GM12878 (cell line): ENCODE data around the gene KLF4. TPM values are rescaled to one million over a fixed set of nuclear protein-coding genes. Genes with fewer than 3 reads are reported as not detected.

Experiments
- ATAC-seq: fragments of 200-7000 bp; cut with Tn5 transposase; 3 replicates; pipeline ENCODE4 v1.9.1; 2020; ENCODE audit warnings: mild to moderate bottlenecking, moderate library complexity
- BruUV-seq: library from RNA; stranded (reverse); fragments of 400-500 nt; replicated peaks from 2 replicates; lab custom pipeline; 2021; lab: Mats Ljungman, UMichigan
- CTCF ChIA-PET: fragments of 300-600 bp; sonication (Branson Sonifier 250); formaldehyde crosslinking; extraction: SDS; loops from one replicate; lab custom pipeline; 2021; ENCODE audit warnings: inconsistent platforms; lab: Yijun Ruan, JAX
- POLR2A ChIA-PET: fragments of 350-600 bp; formaldehyde crosslinking; extraction: SDS; loops from one replicate; lab custom pipeline; 2021; ENCODE audit warnings: inconsistent platforms; lab: Charles Lee
- RAD21 ChIA-PET: fragments of 300-600 bp; sonication (Branson Sonifier 250); formaldehyde crosslinking; loops from one replicate; lab custom pipeline; 2023; ENCODE audit warnings: antibody characterized with exemption; ENCODE audit not compliant: unreplicated experiment; lab: Charles Lee
- SMC1A ChIA-PET: fragments of 300-600 bp; sonication (Branson Sonifier 250); formaldehyde crosslinking; loops from one replicate; lab custom pipeline; 2023; ENCODE audit not compliant: unreplicated experiment, uncharacterized antibody; lab: Charles Lee
- DNase-seq: peaks from one replicate; pipeline ENCODE4 v3.0.0-alpha.2; 2011; ENCODE audit warnings: low read depth, low spot score
- FAIRE-seq: peaks from 3 replicates; lab custom pipeline; 2011; peaks lifted over from hg19 to GRCh38; lab: Jason Lieb, UNC
- H2AFZ ChIP-seq: 2 replicates; pipeline ENCODE4 v1.6.0; 2011; ENCODE audit warnings: low read depth, low read length, control low read depth; ENCODE audit not compliant: control insufficient read depth
- H3K27ac ChIP-seq: 2 replicates; pipeline ENCODE4 v1.5.1; 2011; ENCODE audit warnings: control low read depth; ENCODE audit not compliant: control insufficient read depth, insufficient read depth
- H3K27me3 ChIP-seq, 2 experiments: replicated peaks in 1 of 2; 2 replicates each; pipeline versions ENCODE4 v1.6.0 to v1.6.1; 2011; ENCODE audit warnings: low read length in 1 of 2; ENCODE audit not compliant: control insufficient read depth in 2 of 2, insufficient read depth in 2 of 2
- H3K36me3 ChIP-seq, 2 experiments: 2 replicates each; pipeline ENCODE4 v1.5.1; 2011; ENCODE audit warnings: low read length in 1 of 2; ENCODE audit not compliant: control insufficient read depth in 2 of 2, insufficient read depth in 2 of 2
- H3K4me1 ChIP-seq: 2 replicates; pipeline ENCODE4 v1.6.1; 2011; ENCODE audit warnings: mild to moderate bottlenecking, low read length, moderate library complexity, mixed read lengths; ENCODE audit not compliant: control insufficient read depth, insufficient read depth
- H3K4me2 ChIP-seq: 2 replicates; pipeline ENCODE4 v1.6.0; 2011; ENCODE audit warnings: control low read depth; ENCODE audit not compliant: control insufficient read depth, insufficient read depth
- H3K4me3 ChIP-seq: fragments of 200-600 bp; sonication (generic); 2 replicates; pipeline ENCODE4 v1.5.1; 2016
- H3K79me2 ChIP-seq: 2 replicates; pipeline ENCODE4 v1.6.0; 2011; ENCODE audit warnings: low read length; ENCODE audit not compliant: control insufficient read depth, insufficient read depth
- H3K9ac ChIP-seq: 2 replicates; pipeline ENCODE4 v1.8.0; 2011; ENCODE audit warnings: low read length, control low read depth, mixed read lengths; ENCODE audit not compliant: control insufficient read depth, insufficient read depth
- H3K9me3 ChIP-seq: replicated peaks from 3 replicates; pipeline ENCODE4 v1.5.1; 2011; ENCODE audit warnings: mild to moderate bottlenecking, low read length; ENCODE audit not compliant: control insufficient read depth, insufficient read depth
- H4K20me1 ChIP-seq: 2 replicates; pipeline ENCODE4 v1.6.0; 2011; ENCODE audit not compliant: control insufficient read depth, insufficient read depth
- ASH2L ChIP-seq: fragments of 300-600, 200-600 bp; sonication (generic); IDR thresholded peaks from 2 replicates; pipeline ENCODE4 v1.6.1; 2017; ENCODE audit warnings: low read depth, mild to moderate bottlenecking, borderline replicate concordance
- GATAD2B ChIP-seq: fragments of 450-650 bp; conservative IDR thresholded peaks from 2 replicates; pipeline ENCODE4 v1.6.1; 2017; ENCODE audit warnings: low read depth, mild to moderate bottlenecking, moderate library complexity
- KAT2A ChIP-seq: conservative IDR thresholded peaks from 2 replicates; pipeline ENCODE4 v1.6.1; 2011; ENCODE audit warnings: low read depth, low read length; ENCODE audit not compliant: control insufficient read depth
- KDM1A ChIP-seq: fragments of 200-600 bp; sonication (generic); IDR thresholded peaks from 2 replicates; pipeline ENCODE4 v1.6.1; 2016; ENCODE audit warnings: borderline replicate concordance
- LARP7 ChIP-seq: fragments of 450-650 bp; IDR thresholded peaks from 2 replicates; pipeline ENCODE4 v1.6.1; 2017; ENCODE audit warnings: mild to moderate bottlenecking
- NFIC ChIP-seq: IDR thresholded peaks from 2 replicates; pipeline ENCODE4 v1.6.1; 2012; ENCODE audit warnings: low read depth, mild to moderate bottlenecking, inconsistent platforms, low read length, moderate library complexity
- POU2F2 ChIP-seq: IDR thresholded peaks from 3 replicates; pipeline ENCODE4 v1.6.1; 2011; ENCODE audit warnings: low read depth, mild to moderate bottlenecking, low read length, borderline replicate concordance
- RAD21 ChIP-seq: IDR thresholded peaks from 2 replicates; pipeline ENCODE4 v1.6.1; 2011; ENCODE audit warnings: mild to moderate bottlenecking, low read depth, low read length, moderate library complexity; ENCODE audit not compliant: insufficient read depth
- WGBS: methylation state at CpG from one replicate; pipeline ENCODE4 v1.1.6; 2016; ENCODE audit warnings: low lambda C conversion rate; ENCODE audit not compliant: insufficient replicate concordance, insufficient coverage; ENCODE audit errors: missing lambda C conversion rate; 5-methylcytosine and 5-hydroxymethylcytosine counted together
- in situ Hi-C: fragments of 300-500 bp; cut with MboI; formaldehyde crosslinking; loops from 9 replicates; pipeline ENCODE4 v1.14.3; 2018; ENCODE audit warnings: mixed read lengths
- intact Hi-C: fragments of 100-400 bp; cut with micrococcal nuclease; formaldehyde crosslinking; loops from one replicate; pipeline ENCODE4 v1.14.2; 2022; ENCODE audit not compliant: unreplicated experiment
- polyA plus RNA-seq, 11 experiments: library from polyadenylated mRNA; depleted of rRNA in 4 of 11; unstranded in 6 of 11; stranded (reverse) in 5 of 11; fragments of >200 nt; fragmentation: Nextera tagmentation in 4 of 11; fragmentation: Illumina TruSeq in 1 of 11; extraction: Ambion mirVana in 4 of 11; extraction: Trizol in 1 of 11; gene quantifications; 1 replicate in 1 of 11; 2 replicates in 10 of 11; pipeline versions ENCODE4 v1.2.1 to v1.2.3, GENCODE V29; 2011 to 2016; ENCODE audit warnings: inconsistent platforms in 2 of 11, missing spikeins in 2 of 11, low read depth in 1 of 11
- total RNA-seq, 4 experiments: library from RNA; depleted of rRNA in 3 of 4; stranded (reverse); fragments of >200 nt in 3 of 4; fragmentation: Illumina TruSeq in 1 of 4; extraction: Trizol in 1 of 4; gene quantifications; 2 replicates each; pipeline versions ENCODE4 v1.2.1 to v1.2.3, GENCODE V29; 2013 to 2021
- TF ChIP-seq, protein P1 (sequence below): IDR thresholded peaks from 2 replicates; pipeline ENCODE4 v1.6.1; 2011; ENCODE audit warnings: borderline replicate concordance, low read depth, mild to moderate bottlenecking, moderate library complexity, mixed read lengths, low read length; ENCODE audit not compliant: insufficient read depth; ENCODE audit errors: extremely low read length
- TF ChIP-seq, protein P2 (sequence below): fragments of 450-650 bp; IDR thresholded peaks from 2 replicates; pipeline ENCODE4 v1.6.1; 2017; ENCODE audit warnings: mild to moderate bottlenecking
- TF ChIP-seq, protein P3 (sequence below): fragments of 150-350 bp; IDR thresholded peaks from 2 replicates; pipeline ENCODE4 v1.6.1; 2014; ENCODE audit warnings: mild to moderate bottlenecking, low read depth, low read length
- TF ChIP-seq, protein P4 (sequence below): fragments of 450-650 bp; IDR thresholded peaks from 2 replicates; pipeline ENCODE4 v1.6.1; 2018; ENCODE audit warnings: borderline replicate concordance, mild to moderate bottlenecking; ENCODE audit not compliant: partially characterized antibody
- TF ChIP-seq, protein P5 (sequence below): fragments of 450-650 bp; IDR thresholded peaks from 2 replicates; pipeline ENCODE4 v1.6.1; 2014; ENCODE audit warnings: mild to moderate bottlenecking

Gene KLF4
- total and polyA plus RNA-seq, 10 of the 15 experiments (the other 5 are each of a cell fraction or from before 2014, with no cell fraction given) = 0.03 to 0.40 (median 0.10) TPM; not detected in 1

DNA sequence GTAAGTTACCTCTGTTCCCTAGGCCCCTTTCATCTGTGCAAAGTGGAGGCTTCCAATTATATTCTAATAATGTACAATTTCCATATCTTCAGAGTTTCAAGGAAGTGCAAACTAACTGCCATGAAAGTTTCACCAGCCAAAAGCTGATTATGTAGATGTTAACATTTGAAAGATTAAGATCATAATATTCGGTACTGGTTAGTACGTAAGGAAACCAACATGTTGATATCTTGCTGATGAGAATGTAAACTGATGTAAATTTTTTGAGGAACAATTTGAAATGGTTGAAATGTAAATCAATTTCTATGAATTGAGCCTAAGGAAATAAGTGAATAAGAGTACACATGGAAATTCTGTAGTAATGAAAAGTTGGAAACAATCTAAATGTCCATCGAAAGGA, 12.9 kb upstream of the KLF4 start:
- in situ Hi-C loops = no loop called here
- H2AFZ ChIP-seq = no peak overlapping the region
- ChIA-PET SMC1A (interaction anchor here (0.6 kb wide), 1 partner anchor 34 kb away, joined by 5 read pairs; no protein-coding TSS in a partner anchor), CTCF (no interaction called here), RAD21 (no interaction called here), POLR2A (no interaction called here)
- no TSS peak for BruUV-seq
- H3K27me3 ChIP-seq = peaks cover 0 to 1% of the 10 kb centered on the region in 2 experiments; a peak in 1 of 4 replicates
- WGBS = 75% methylated on average over 3 of the region's 3 CpGs
- DNase-seq (no peak), ATAC-seq (no peak), FAIRE-seq (no peak)
- intact Hi-C loops = no loop called here
- H3K9me3 ChIP-seq = no peaks in the 10 kb centered on the region
- H3K36me3 ChIP-seq = no peaks in the 10 kb centered on the region
- no peak overlapping the region for H3K4me3 ChIP-seq
- no peak overlapping the region for H3K27ac ChIP-seq
- no peak overlapping the region for H3K4me2 ChIP-seq
- no peaks in the 10 kb centered on the region for H3K79me2 ChIP-seq
- H4K20me1 ChIP-seq = no peaks in the 10 kb centered on the region
- no peak overlapping the region for H3K9ac ChIP-seq
- H3K4me1 ChIP-seq = no peaks in the 10 kb centered on the region
- TF ChIP-seq ASH2L (no peak), POU2F2 (no peak), KDM1A (no peak), GATAD2B (no peak), NFIC (no peak), RAD21 (no peak), LARP7 (no peak), KAT2A (no peak)
- TF ChIP-seq, protein P1, sequence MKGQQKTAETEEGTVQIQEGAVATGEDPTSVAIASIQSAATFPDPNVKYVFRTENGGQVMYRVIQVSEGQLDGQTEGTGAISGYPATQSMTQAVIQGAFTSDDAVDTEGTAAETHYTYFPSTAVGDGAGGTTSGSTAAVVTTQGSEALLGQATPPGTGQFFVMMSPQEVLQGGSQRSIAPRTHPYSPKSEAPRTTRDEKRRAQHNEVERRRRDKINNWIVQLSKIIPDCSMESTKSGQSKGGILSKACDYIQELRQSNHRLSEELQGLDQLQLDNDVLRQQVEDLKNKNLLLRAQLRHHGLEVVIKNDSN = no peak
- TF ChIP-seq, protein P2, sequence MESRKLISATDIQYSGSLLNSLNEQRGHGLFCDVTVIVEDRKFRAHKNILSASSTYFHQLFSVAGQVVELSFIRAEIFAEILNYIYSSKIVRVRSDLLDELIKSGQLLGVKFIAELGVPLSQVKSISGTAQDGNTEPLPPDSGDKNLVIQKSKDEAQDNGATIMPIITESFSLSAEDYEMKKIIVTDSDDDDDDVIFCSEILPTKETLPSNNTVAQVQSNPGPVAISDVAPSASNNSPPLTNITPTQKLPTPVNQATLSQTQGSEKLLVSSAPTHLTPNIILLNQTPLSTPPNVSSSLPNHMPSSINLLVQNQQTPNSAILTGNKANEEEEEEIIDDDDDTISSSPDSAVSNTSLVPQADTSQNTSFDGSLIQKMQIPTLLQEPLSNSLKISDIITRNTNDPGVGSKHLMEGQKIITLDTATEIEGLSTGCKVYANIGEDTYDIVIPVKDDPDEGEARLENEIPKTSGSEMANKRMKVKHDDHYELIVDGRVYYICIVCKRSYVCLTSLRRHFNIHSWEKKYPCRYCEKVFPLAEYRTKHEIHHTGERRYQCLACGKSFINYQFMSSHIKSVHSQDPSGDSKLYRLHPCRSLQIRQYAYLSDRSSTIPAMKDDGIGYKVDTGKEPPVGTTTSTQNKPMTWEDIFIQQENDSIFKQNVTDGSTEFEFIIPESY = no peak
- TF ChIP-seq, protein P3, sequence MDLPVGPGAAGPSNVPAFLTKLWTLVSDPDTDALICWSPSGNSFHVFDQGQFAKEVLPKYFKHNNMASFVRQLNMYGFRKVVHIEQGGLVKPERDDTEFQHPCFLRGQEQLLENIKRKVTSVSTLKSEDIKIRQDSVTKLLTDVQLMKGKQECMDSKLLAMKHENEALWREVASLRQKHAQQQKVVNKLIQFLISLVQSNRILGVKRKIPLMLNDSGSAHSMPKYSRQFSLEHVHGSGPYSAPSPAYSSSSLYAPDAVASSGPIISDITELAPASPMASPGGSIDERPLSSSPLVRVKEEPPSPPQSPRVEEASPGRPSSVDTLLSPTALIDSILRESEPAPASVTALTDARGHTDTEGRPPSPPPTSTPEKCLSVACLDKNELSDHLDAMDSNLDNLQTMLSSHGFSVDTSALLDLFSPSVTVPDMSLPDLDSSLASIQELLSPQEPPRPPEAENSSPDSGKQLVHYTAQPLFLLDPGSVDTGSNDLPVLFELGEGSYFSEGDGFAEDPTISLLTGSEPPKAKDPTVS = no peak
- TF ChIP-seq, protein P4, sequence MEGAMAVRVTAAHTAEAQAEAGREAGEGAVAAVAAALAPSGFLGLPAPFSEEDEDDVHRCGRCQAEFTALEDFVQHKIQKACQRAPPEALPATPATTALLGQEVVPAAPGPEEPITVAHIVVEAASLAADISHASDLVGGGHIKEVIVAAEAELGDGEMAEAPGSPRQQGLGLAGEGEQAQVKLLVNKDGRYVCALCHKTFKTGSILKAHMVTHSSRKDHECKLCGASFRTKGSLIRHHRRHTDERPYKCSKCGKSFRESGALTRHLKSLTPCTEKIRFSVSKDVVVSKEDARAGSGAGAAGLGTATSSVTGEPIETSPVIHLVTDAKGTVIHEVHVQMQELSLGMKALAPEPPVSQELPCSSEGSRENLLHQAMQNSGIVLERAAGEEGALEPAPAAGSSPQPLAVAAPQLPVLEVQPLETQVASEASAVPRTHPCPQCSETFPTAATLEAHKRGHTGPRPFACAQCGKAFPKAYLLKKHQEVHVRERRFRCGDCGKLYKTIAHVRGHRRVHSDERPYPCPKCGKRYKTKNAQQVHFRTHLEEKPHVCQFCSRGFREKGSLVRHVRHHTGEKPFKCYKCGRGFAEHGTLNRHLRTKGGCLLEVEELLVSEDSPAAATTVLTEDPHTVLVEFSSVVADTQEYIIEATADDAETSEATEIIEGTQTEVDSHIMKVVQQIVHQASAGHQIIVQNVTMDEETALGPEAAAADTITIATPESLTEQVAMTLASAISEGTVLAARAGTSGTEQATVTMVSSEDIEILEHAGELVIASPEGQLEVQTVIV = no peak
- TF ChIP-seq, protein P5, sequence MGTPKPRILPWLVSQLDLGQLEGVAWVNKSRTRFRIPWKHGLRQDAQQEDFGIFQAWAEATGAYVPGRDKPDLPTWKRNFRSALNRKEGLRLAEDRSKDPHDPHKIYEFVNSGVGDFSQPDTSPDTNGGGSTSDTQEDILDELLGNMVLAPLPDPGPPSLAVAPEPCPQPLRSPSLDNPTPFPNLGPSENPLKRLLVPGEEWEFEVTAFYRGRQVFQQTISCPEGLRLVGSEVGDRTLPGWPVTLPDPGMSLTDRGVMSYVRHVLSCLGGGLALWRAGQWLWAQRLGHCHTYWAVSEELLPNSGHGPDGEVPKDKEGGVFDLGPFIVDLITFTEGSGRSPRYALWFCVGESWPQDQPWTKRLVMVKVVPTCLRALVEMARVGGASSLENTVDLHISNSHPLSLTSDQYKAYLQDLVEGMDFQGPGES = no peak
